GM13977 (cell line): Measurements from ENCODE around the gene CLDN2.

Experiments used
- DNase-seq: peaks from one replicate; pipeline ENCODE4 v3.0.0; 2012; ENCODE audit warnings: low spot score
- in situ Hi-C: fragments of 300-500 bp; cut with MboI; formaldehyde crosslinking; loops from one replicate; pipeline ENCODE4 v1.12.0; 2022; ENCODE audit warnings: low sequenced_read_pairs, low pct_unique_long_range_greater_than_20kb, mixed read lengths, inconsistent platforms; ENCODE audit not compliant: unreplicated experiment
- TF ChIP-seq, protein P1 (sequence below): IDR thresholded peaks from 2 replicates; pipeline ENCODE4 v1.5.1; 2012; ENCODE audit warnings: mild to moderate bottlenecking, control low read depth; ENCODE audit not compliant: insufficient read depth; ENCODE audit errors: extremely low read depth, missing control alignments

Gene CLDN2

DNA sequence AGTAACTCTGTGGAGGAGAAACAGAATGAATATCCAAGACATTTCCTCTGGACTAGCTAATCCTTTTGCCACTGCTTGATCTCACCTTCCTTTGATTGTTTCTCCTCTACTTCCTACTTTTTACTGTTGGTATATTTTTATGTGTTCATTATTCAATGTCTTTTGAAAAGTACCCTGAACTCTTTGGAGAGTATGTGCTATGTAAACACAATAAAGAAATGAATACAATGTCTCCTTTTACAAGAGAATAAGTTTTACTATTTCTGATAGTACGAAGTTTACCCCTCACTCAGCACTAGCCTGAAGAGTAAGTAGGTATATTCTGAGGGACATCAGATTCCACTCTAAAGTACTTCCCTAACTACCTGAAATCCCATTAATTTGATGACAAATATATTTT, 19.9 kb downstream of the CLDN2 start:
- TF ChIP-seq, protein P1, sequence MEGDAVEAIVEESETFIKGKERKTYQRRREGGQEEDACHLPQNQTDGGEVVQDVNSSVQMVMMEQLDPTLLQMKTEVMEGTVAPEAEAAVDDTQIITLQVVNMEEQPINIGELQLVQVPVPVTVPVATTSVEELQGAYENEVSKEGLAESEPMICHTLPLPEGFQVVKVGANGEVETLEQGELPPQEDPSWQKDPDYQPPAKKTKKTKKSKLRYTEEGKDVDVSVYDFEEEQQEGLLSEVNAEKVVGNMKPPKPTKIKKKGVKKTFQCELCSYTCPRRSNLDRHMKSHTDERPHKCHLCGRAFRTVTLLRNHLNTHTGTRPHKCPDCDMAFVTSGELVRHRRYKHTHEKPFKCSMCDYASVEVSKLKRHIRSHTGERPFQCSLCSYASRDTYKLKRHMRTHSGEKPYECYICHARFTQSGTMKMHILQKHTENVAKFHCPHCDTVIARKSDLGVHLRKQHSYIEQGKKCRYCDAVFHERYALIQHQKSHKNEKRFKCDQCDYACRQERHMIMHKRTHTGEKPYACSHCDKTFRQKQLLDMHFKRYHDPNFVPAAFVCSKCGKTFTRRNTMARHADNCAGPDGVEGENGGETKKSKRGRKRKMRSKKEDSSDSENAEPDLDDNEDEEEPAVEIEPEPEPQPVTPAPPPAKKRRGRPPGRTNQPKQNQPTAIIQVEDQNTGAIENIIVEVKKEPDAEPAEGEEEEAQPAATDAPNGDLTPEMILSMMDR, result no peak
- in situ Hi-C loops, result no loop called here
- DNase-seq, result no peak

DNA sequence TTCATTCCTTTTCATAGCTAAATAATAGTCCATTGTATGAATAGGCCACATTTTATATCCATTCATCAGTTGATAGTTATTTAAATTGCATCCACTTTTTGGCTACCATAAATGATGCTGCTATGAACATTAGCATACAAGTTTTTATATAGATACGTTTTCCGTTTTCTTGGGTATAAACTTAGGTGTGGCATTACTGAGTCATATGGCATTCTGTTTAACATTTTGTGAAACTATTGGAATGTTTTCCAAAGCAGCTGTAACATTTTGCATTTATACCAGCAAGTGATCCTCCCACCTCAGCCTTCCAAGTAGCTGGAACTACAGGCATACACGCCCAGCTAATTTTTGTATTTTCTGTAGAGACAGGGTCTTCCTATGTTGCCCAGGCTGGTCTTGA, 26.3 kb downstream of the CLDN2 start:
- TF ChIP-seq, protein P1, result no peak
- in situ Hi-C loops, result no loop called here
- DNase-seq, result no peak

DNA sequence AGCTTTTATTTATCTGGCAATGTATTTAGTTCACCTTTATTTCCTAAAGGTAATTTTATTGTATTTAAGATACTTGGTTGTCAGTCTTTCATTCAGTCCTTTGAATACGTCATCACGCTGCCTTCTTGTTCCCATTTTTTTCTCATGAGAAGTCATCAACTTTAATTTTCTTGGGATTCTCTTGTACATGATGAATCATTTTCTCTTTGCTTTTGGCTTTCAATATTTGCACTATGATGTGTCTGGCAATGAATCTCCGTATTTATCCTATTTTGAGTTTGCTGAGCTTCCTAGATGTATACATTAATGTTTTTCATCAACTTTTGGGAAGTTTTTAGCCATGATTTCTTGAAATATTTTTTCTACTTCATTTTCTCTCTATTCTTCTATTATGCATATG, 28.4 kb downstream of the CLDN2 start:
- in situ Hi-C loops, result no loop called here
- no peak for DNase-seq
- TF ChIP-seq, protein P1, result no peak

DNA sequence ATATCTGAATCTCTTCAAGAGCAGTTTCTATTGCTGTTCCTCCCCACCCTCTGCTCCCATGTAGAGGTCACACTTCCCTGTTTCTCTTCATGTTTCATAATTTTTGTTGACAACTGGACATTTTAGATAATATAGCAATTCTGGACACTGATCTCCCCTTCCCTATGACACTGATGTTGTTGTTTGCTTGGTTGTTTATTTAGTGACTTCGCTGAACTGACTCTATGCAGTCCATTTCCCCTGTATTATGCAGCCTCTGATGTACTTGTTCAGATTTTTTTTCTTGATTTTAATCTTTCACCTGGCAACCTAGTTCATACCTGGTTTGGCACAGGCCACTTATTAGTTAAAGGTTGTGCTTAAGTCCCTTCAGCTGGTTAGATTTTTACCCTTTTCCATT, 29.2 kb downstream of the CLDN2 start:
- in situ Hi-C loops, result no loop called here
- TF ChIP-seq, protein P1, result no peak
- DNase-seq, result no peak

DNA sequence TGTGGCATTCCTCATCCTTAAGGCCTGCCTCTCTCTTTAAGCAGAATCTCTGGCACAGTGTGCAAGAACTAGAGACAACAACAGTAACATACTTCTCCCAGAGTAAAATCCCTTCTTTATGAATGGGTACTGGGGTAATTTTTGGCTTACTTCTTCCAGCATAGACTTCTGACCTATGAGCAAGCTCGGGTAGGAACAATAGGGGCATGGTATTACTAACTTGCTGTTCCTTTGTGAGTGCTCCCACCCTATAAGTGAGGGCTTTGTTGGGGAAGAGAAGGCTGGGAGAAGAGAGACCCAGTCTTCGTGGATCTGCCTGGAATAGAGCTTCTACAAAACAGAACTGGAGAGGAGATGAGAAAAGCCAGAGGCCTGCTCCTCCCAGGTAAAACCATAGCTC, 30.2 kb downstream of the CLDN2 start:
- TF ChIP-seq, protein P1, result no peak
- in situ Hi-C loops, result no loop called here

DNA sequence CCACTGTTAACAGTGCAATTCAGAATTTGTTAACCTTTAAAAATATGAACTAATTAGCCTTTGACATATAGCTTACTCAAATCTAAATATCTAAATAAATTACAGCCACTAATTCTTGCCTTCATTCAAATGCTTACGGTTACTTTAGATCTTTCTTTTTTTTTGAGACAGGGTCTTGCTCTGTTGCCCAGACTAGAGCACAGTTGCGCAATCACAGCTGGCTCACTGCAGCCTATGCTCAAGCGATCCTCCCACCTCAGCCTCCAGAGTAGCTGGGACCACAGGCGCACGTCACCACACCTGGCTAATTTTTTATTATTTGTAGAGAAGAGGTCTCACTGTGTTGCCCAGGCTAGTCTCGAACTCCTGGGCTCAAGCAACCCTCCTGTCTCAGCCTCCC, 31.0 kb downstream of the CLDN2 start:
- TF ChIP-seq, protein P1, result no peak
- in situ Hi-C loops, result no loop called here
- no peak for DNase-seq

More for the DNA sequence above, 30.2 kb downstream of the CLDN2 start:
- no peak for DNase-seq

DNA sequence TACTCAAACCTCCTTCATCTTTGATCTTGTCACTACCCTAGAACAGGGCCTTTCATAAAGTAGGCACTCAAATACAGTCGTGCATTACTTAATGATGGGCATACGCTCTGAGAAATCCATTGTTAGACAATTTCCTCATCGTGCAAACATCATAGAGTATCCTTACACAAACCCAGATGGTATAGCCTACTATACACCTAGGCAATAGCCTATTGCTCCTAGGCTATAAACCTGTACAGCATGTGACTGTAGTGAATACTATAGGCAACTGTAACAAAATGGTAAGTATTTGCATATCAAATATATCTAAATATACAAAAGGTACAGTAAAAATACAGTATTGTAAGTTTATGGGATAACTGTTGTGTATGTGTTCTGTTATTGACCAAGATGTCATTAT, 31.9 kb downstream of the CLDN2 start:
- in situ Hi-C loops, result no loop called here
- TF ChIP-seq, protein P1, result no peak
- no peak for DNase-seq
